Small intestine (tissue), 7 donors: ENCODE data around the gene PLET1. TPM values are rescaled to one million over a fixed set of nuclear protein-coding genes. Genes with fewer than 3 reads are reported as not detected.

Experiments
- DNase-seq, 2 donors: peaks; one replicate each; pipeline versions ENCODE4 v3.0.0 to v3.0.0-alpha.2; 2013
- FAIRE-seq: peaks from 2 replicates; lab custom pipeline; 2012; peaks lifted over from hg19 to GRCh38; lab: Jason Lieb, UNC
- H3K27ac ChIP-seq, 3 donors: one replicate each; pipeline ENCODE4 v1.5.1; 2013; ENCODE audit warnings: low read length in 2 of 3, mild to moderate bottlenecking in 2 of 3, control low read depth in 1 of 3, inconsistent platforms in 1 of 3, low read depth in 1 of 3, moderate library complexity in 1 of 3
- H3K27me3 ChIP-seq, 3 donors: one replicate each; pipeline ENCODE4 v1.6.1; 2013; ENCODE audit warnings: low read length in 3 of 3, inconsistent platforms in 1 of 3; ENCODE audit not compliant: control insufficient read depth in 3 of 3, insufficient read depth in 3 of 3
- H3K36me3 ChIP-seq, 3 donors: one replicate each; pipeline ENCODE4 v1.6.1; 2013; ENCODE audit warnings: low read length in 3 of 3, inconsistent platforms in 1 of 3, low read depth in 1 of 3, mild to moderate bottlenecking in 1 of 3, moderate library complexity in 1 of 3; ENCODE audit not compliant: control insufficient read depth in 3 of 3, insufficient read depth in 2 of 3
- H3K4me1 ChIP-seq, 3 donors: one replicate each; pipeline ENCODE4 v1.6.1; 2013; ENCODE audit warnings: low read length in 2 of 3, inconsistent platforms in 1 of 3, low read depth in 1 of 3, mild to moderate bottlenecking in 1 of 3, moderate library complexity in 1 of 3; ENCODE audit not compliant: control insufficient read depth in 3 of 3, insufficient read depth in 2 of 3
- H3K4me3 ChIP-seq, 3 donors: one replicate each; pipeline ENCODE4 v1.5.1; 2013; ENCODE audit warnings: low read length in 3 of 3, control low read depth in 1 of 3, inconsistent platforms in 1 of 3, low read depth in 1 of 3, mild to moderate bottlenecking in 1 of 3, moderate library complexity in 1 of 3
- H3K9me3 ChIP-seq, 2 donors: one replicate each; pipeline ENCODE4 v1.6.1; 2013; ENCODE audit warnings: low read depth in 1 of 2, low read length in 1 of 2; ENCODE audit not compliant: control insufficient read depth in 2 of 2, insufficient read depth in 1 of 2
- WGBS, 3 donors: extraction: QIAGEN DNeasy Blood & Tissue Kit; methylation state at CpG; one replicate each; pipeline ENCODE4 v1.1.7; 2013; 5-methylcytosine and 5-hydroxymethylcytosine counted together
- polyA plus RNA-seq, 4 donors: library from polyadenylated mRNA; stranded (reverse) in 3 of 4; unstranded in 1 of 4; fragments of 200-250 nt in 3 of 4; fragments of 120-200 nt in 1 of 4; gene quantifications; one replicate each; pipeline versions ENCODE4 v1.2.1 to v1.2.3, GENCODE V29; 2013
- donor health status: healthy with polysubstance abuse.
- donor health status: control.
- donor health status: control.
- donor health status: Bipolar disorder and iron deficiency.
- donor health status: healthy.

Gene PLET1
- polyA plus RNA-seq, 4 donors = 0.06 TPM; not detected in 3

GRCh38 chr11:112221274-112221835, 39.3 kb downstream of the PLET1 start:
- H3K36me3 ChIP-seq = no peaks in the 10 kb centered on the region
- no peak overlapping the region for H3K4me3 ChIP-seq
- H3K27ac ChIP-seq = no peak overlapping the region
- no peaks in the 10 kb centered on the region for H3K9me3 ChIP-seq
- FAIRE-seq (no peak), DNase-seq (no peak)
- WGBS, 3 donors = 40 to 50% (median 41%) methylated on average over 3 of the region's 3 CpGs
- no peaks in the 10 kb centered on the region for H3K27me3 ChIP-seq
- peaks cover 0 to 2% (median 0%) of the 10 kb centered on the region in 3 donors for H3K4me1 ChIP-seq

GRCh38 chr11:112219476-112220232, 41.0 kb downstream of the PLET1 start:
- peaks cover 0 to 2% (median 0%) of the 10 kb centered on the region in 3 donors for H3K4me1 ChIP-seq
- FAIRE-seq = no peak

GRCh38 chr11:112216561-112217105, 44.0 kb downstream of the PLET1 start:
- Histone ChIP-seq H3K4me3 (no peak overlapping the region), H3K36me3 (no peaks in the 10 kb centered on the region), H3K4me1 (peaks cover 0 to 2% (median 0%) of the 10 kb centered on the region in 3 donors), H3K27me3 (no peaks in the 10 kb centered on the region), H3K9me3 (no peaks in the 10 kb centered on the region), H3K27ac (no peak overlapping the region)
- FAIRE-seq (no peak), DNase-seq (peak in 1 of 2 donors; percentile 39)
- 27 to 64% (median 35%) methylated on average over 1 of the region's 1 CpG for WGBS, 3 donors

More at GRCh38 chr11:112219476-112220232, 41.0 kb downstream of the PLET1 start:
- DNase-seq = peak; percentile 79 to 86
- H3K4me3 ChIP-seq = no peak overlapping the region
- WGBS, 3 donors = 33 to 36% (median 34%) methylated on average over 7 of the region's 7 CpGs
- no peaks in the 10 kb centered on the region for H3K36me3 ChIP-seq
- no peak overlapping the region for H3K27ac ChIP-seq
- H3K9me3 ChIP-seq = no peaks in the 10 kb centered on the region
- no peaks in the 10 kb centered on the region for H3K27me3 ChIP-seq

GRCh38 chr11:112215621-112216020, 45.0 kb downstream of the PLET1 start:
- Histone ChIP-seq H3K4me3 (no peak overlapping the region), H3K27ac (no peak overlapping the region), H3K9me3 (no peaks in the 10 kb centered on the region), H3K27me3 (no peaks in the 10 kb centered on the region), H3K4me1 (peaks cover 0 to 2% (median 0%) of the 10 kb centered on the region in 3 donors), H3K36me3 (no peaks in the 10 kb centered on the region)
- DNase-seq = no peak
- WGBS, 3 donors = 89 to 96% (median 90%) methylated on average over 6 of the region's 6 CpGs
- FAIRE-seq = no peak

GRCh38 chr11:112213753-112214152, 46.9 kb downstream of the PLET1 start:
- no peak overlapping the region for H3K27ac ChIP-seq
- 84 to 94% (median 89%) methylated on average over 4 of the region's 4 CpGs for WGBS, 3 donors
- H3K27me3 ChIP-seq = no peaks in the 10 kb centered on the region
- H3K4me1 ChIP-seq = peaks cover 0 to 2% (median 0%) of the 10 kb centered on the region in 3 donors
- H3K9me3 ChIP-seq = no peaks in the 10 kb centered on the region
- no peak overlapping the region for H3K4me3 ChIP-seq
- no peaks in the 10 kb centered on the region for H3K36me3 ChIP-seq
- DNase-seq = no peak
- no peak for FAIRE-seq

- no peaks in the 10 kb centered on the region for H3K27me3 ChIP-seq
- no peak for DNase-seq
- H3K4me3 ChIP-seq = no peak overlapping the region
- no peaks in the 10 kb centered on the region for H3K9me3 ChIP-seq
- peaks cover 0 to 2% (median 0%) of the 10 kb centered on the region in 3 donors for H3K4me1 ChIP-seq
- H3K36me3 ChIP-seq = no peaks in the 10 kb centered on the region
- no peak overlapping the region for H3K27ac ChIP-seq
- no peak for FAIRE-seq
Observed at GRCh38 chr11:112212710-112213109, 48.0 kb downstream of the PLET1 start.

GRCh38 chr11:112212290-112212689, 48.4 kb downstream of the PLET1 start:
- no peak overlapping the region for H3K4me3 ChIP-seq
- no peaks in the 10 kb centered on the region for H3K9me3 ChIP-seq
- no peak overlapping the region for H3K27ac ChIP-seq
- FAIRE-seq (no peak), DNase-seq (no peak)
- no peaks in the 10 kb centered on the region for H3K36me3 ChIP-seq
- H3K4me1 ChIP-seq = peaks cover 0 to 2% (median 0%) of the 10 kb centered on the region in 3 donors
- no peaks in the 10 kb centered on the region for H3K27me3 ChIP-seq
- WGBS, 3 donors = 86 to 94% (median 93%) methylated on average over 3 of the region's 3 CpGs

GRCh38 chr11:112211536-112211935, 49.1 kb downstream of the PLET1 start:
- Histone ChIP-seq H3K9me3 (no peaks in the 10 kb centered on the region), H3K4me1 (no peaks in the 10 kb centered on the region), H3K4me3 (no peak overlapping the region), H3K27me3 (no peaks in the 10 kb centered on the region), H3K36me3 (no peaks in the 10 kb centered on the region), H3K27ac (no peak overlapping the region)
- WGBS, 3 donors = 39 to 58% (median 47%) methylated on average over 2 of the region's 2 CpGs
- FAIRE-seq (no peak), DNase-seq (no peak)
